Measurements from ENCODE around the gene LIN7C. TPM values are rescaled to one million over a fixed set of nuclear protein-coding genes. Genes with fewer than 3 reads are reported as not detected.
A peak's percentile ranks its signal among the peaks of the same experiment; 100 is the strongest.

LIN7C gene
- total RNA-seq (10 to 100 TPM; 25.5 to 53.4 (median 39.4) TPM), polyA plus RNA-seq (10 to 100 TPM in 1 of 3 donors, 1 to 10 TPM in 2; 7.2 to 20.3 (median 7.8) TPM)
- long read RNA-seq, donor 1, full-length matches to known transcripts, result 8 of 8 reads
- long read RNA-seq, donor 1, partial matches to known transcripts, result 0 of 8 reads
- long read RNA-seq, donor 1, other reads (novel, unspliced or antisense), result 0 of 8 reads
- long read RNA-seq, donor 2, full-length matches to known transcripts, result 8 of 8 reads
- long read RNA-seq, donor 2, partial matches to known transcripts, result 0 of 8 reads
- long read RNA-seq, donor 2, other reads (novel, unspliced or antisense), result 0 of 8 reads
- long read RNA-seq, donor 3, full-length matches to known transcripts, result 4 of 4 reads
- long read RNA-seq, donor 3, partial matches to known transcripts, result 0 of 4 reads
- long read RNA-seq, donor 3, other reads (novel, unspliced or antisense), result 0 of 4 reads
- long read RNA-seq, donor 4, full-length matches to known transcripts, result 9 of 14 reads
- long read RNA-seq, donor 4, partial matches to known transcripts, result 1 of 14 reads
- long read RNA-seq, donor 4, other reads (novel, unspliced or antisense), result 4 of 14 reads
- long read RNA-seq, donor 5, full-length matches to known transcripts, result 71 of 80 reads
- long read RNA-seq, donor 5, partial matches to known transcripts, result 3 of 80 reads
- long read RNA-seq, donor 5, other reads (novel, unspliced or antisense), result 6 of 80 reads
- long read RNA-seq, donor 6, full-length matches to known transcripts, result 5 of 9 reads
- long read RNA-seq, donor 6, partial matches to known transcripts, result 0 of 9 reads
- long read RNA-seq, donor 6, other reads (novel, unspliced or antisense), result 4 of 9 reads
- long read RNA-seq, donor 7, result 0 reads
- long read RNA-seq, donor 8, full-length matches to known transcripts, result 8 of 8 reads
- long read RNA-seq, donor 8, partial matches to known transcripts, result 0 of 8 reads
- long read RNA-seq, donor 8, other reads (novel, unspliced or antisense), result 0 of 8 reads
- long read RNA-seq, donor 9, full-length matches to known transcripts, result 8 of 8 reads
- long read RNA-seq, donor 9, partial matches to known transcripts, result 0 of 8 reads
- long read RNA-seq, donor 9, other reads (novel, unspliced or antisense), result 0 of 8 reads
- long read RNA-seq, donor 10, full-length matches to known transcripts, result 3 of 3 reads
- long read RNA-seq, donor 10, partial matches to known transcripts, result 0 of 3 reads
- long read RNA-seq, donor 10, other reads (novel, unspliced or antisense), result 0 of 3 reads

- H3K4me1 ChIP-seq (replicated peaks in 1 of 2), result peaks cover 18 to 49% of the 10 kb centered on the region in 2 donors
- peak within 1 kb of the TSS; percentile 71 to 93 (median 81) for H3K4me3 ChIP-seq
- intact Hi-C loops (cut with DNase I), result no loop called here
- H3K27ac ChIP-seq, result peak within 1 kb of the TSS; percentile 47 to 97 (median 83)
- no peaks in the 10 kb centered on the region for H3K27me3 ChIP-seq
- WGBS, 4 donors, result 0 to 2% (median 1%) methylated on average over 23 to 60 of the region's 60 CpGs
- peak; percentile 78 to 94 for TF ChIP-seq POLR2A (IDR thresholded peaks at IDR 0.05)
- TF ChIP-seq, protein P1, sequence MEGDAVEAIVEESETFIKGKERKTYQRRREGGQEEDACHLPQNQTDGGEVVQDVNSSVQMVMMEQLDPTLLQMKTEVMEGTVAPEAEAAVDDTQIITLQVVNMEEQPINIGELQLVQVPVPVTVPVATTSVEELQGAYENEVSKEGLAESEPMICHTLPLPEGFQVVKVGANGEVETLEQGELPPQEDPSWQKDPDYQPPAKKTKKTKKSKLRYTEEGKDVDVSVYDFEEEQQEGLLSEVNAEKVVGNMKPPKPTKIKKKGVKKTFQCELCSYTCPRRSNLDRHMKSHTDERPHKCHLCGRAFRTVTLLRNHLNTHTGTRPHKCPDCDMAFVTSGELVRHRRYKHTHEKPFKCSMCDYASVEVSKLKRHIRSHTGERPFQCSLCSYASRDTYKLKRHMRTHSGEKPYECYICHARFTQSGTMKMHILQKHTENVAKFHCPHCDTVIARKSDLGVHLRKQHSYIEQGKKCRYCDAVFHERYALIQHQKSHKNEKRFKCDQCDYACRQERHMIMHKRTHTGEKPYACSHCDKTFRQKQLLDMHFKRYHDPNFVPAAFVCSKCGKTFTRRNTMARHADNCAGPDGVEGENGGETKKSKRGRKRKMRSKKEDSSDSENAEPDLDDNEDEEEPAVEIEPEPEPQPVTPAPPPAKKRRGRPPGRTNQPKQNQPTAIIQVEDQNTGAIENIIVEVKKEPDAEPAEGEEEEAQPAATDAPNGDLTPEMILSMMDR (IDR thresholded peaks at IDR 0.05), result peak in 3 of 6 experiments; percentile 9 to 14 (median 9)
- no peaks in the 10 kb centered on the region for H3K9me3 ChIP-seq (replicated peaks in 1 of 3)
- DNase-seq, result peak; percentile 97 to 99 (median 98)
- no peaks in the 10 kb centered on the region for H3K36me3 ChIP-seq (replicated peaks in 1 of 2)
These were observed at the start of gene LIN7C for GRCh38 chr11:27506200-27507182. LIN7C (minus strand) TSS chr11:27506769; CDS start chr11:27506752, 17 bp downstream.

GRCh38 chr11:27555264-27555663, 48.7 kb upstream of the LIN7C start:
- no peak overlapping the region for H3K4me3 ChIP-seq
- H3K9me3 ChIP-seq (replicated peaks in 1 of 3), result no peaks in the 10 kb centered on the region
- H3K4me1 ChIP-seq (replicated peaks in 1 of 2), result no peaks in the 10 kb centered on the region
- no peaks in the 10 kb centered on the region for H3K27me3 ChIP-seq
- WGBS, 4 donors, result 93 to 100% (median 97%) methylated on average over 1 of the region's 1 CpG
- no peak for DNase-seq
- no peaks in the 10 kb centered on the region for H3K36me3 ChIP-seq (replicated peaks in 1 of 2)
- intact Hi-C loops (cut with DNase I), result no loop called here
- H3K27ac ChIP-seq, result no peak overlapping the region
- TF ChIP-seq POLR2A (IDR thresholded peaks at IDR 0.05), result no peak
- TF ChIP-seq, protein P1 (IDR thresholded peaks at IDR 0.05), result no peak

DNA sequence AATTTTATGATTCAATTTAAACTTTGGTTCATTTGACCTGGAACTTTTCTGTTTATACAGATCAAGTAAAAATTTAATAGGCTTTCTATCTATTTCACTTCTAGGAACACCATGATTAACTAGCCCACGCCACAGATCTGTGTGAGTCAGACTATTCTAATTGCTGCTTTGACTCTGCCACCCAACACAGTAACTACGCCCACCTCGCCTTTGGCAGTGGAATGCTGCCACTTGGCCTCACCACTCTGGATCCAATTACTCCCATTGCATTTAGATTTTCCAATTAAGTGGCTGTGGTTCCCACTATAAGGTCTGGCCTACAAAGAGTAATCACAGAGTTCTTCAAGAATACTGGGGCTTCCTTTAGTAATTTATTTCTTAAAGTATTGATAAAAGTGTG, 46.6 kb upstream of the LIN7C start:
- 93 to 95% (median 95%) methylated on average over 3 of the region's 3 CpGs for WGBS, 4 donors
- Histone ChIP-seq H3K36me3 (replicated peaks in 1 of 2) (no peaks in the 10 kb centered on the region), H3K4me3 (no peak overlapping the region), H3K27ac (no peak overlapping the region), H3K9me3 (replicated peaks in 1 of 3) (no peaks in the 10 kb centered on the region), H3K4me1 (replicated peaks in 1 of 2) (no peaks in the 10 kb centered on the region), H3K27me3 (no peaks in the 10 kb centered on the region)
- intact Hi-C loops (cut with DNase I), result no loop called here
- DNase-seq, result no peak
- TF ChIP-seq, protein P1 (IDR thresholded peaks at IDR 0.05), result no peak
- no peak for TF ChIP-seq POLR2A (IDR thresholded peaks at IDR 0.05)
